Gastrocnemius medialis (tissue), 4 donors: ENCODE measurements around the gene PIK3R1. TPM values are rescaled to one million over a fixed set of nuclear protein-coding genes. Genes with fewer than 3 reads are reported as not detected.
"Not testable (repeated sequence)": the region's sequence is repeated elsewhere in the genome, so short reads cannot be mapped to it uniquely, and the experiment has no call there.

Experiments used
- ATAC-seq, 2 donors: fragments of 150-250 bp; one replicate each; pipeline ENCODE4 v1.9.1; 2016
- DNase-seq, 2 donors: peaks; one replicate each; pipeline ENCODE4 v3.0.0-alpha.2; 2019
- H3K27ac ChIP-seq, 4 donors: fragments of 200-600 bp; sonication (generic); 1 replicate in 1 of 4; 2 replicates in 3 of 4; pipeline ENCODE4 v1.5.1; 2016 to 2018; ENCODE audit warnings: mild to moderate bottlenecking in 2 of 4, moderate library complexity in 1 of 4
- H3K27me3 ChIP-seq, 3 donors: fragments of 200-600 bp; sonication (generic) in 2 of 3; 1 replicate in 1 of 3; 2 replicates in 2 of 3; pipeline versions ENCODE4 v1.5.1 to v1.6.0; 2016 to 2019; ENCODE audit warnings: mild to moderate bottlenecking in 1 of 3, moderate library complexity in 1 of 3
- H3K36me3 ChIP-seq, 2 donors: fragments of 200-600 bp; sonication (generic) in 1 of 2; one replicate each; pipeline ENCODE4 v1.5.1; 2017 to 2018
- H3K4me1 ChIP-seq, 2 donors: fragments of 200-600 bp; sonication (generic) in 1 of 2; one replicate each; pipeline ENCODE4 v1.5.1; 2016 to 2017; ENCODE audit warnings: mild to moderate bottlenecking in 2 of 2
- H3K4me3 ChIP-seq, 4 donors: fragments of 200-600 bp; sonication (generic) in 3 of 4; 1 replicate in 1 of 4; 2 replicates in 3 of 4; pipeline ENCODE4 v1.5.1; 2016 to 2019; ENCODE audit warnings: mild to moderate bottlenecking in 2 of 4
- H3K9me3 ChIP-seq, 3 donors: fragments of 200-600 bp; sonication (generic) in 2 of 3; 1 replicate in 1 of 3; 2 replicates in 2 of 3; pipeline ENCODE4 v1.5.1; 2016 to 2019
- CTCF ChIP-seq, 5 experiments: fragments of 450-650 bp in 3 of 5; fragments of 200-600 bp in 2 of 5; sonication (generic) in 2 of 5; IDR thresholded peaks in 4 of 5; conservative IDR thresholded peaks in 1 of 5; 1 replicate in 4 of 5; 2 replicates in 1 of 5; pipeline ENCODE4 v1.5.1; 2016 to 2019; ENCODE audit warnings: antibody characterized with exemption in 5 of 5, mild to moderate bottlenecking in 3 of 5, moderate library complexity in 3 of 5
- POLR2A ChIP-seq, 2 donors: fragments of 450-650 bp; IDR thresholded peaks; one replicate each; pipeline ENCODE4 v1.6.1; 2017; ENCODE audit warnings: antibody characterized with exemption in 2 of 2, mild to moderate bottlenecking in 2 of 2, moderate library complexity in 2 of 2
- in situ Hi-C, 4 donors: fragments of 200-750 bp; cut with MboI; loops; one replicate each; pipeline versions ENCODE4 v1.15.0 to v1.8.0; 2017; ENCODE audit warnings: low sequenced_read_pairs in 4 of 4
- intact Hi-C: fragments of 100-400 bp; cut with DNase I; formaldehyde crosslinking; loops from one replicate; pipeline ENCODE4 v1.15.1; 2023; ENCODE audit warnings: low total_unique reads
- total RNA-seq, 4 donors: library from RNA; depleted of rRNA; stranded (reverse); fragments of >200 nt; gene quantifications; one replicate each; pipeline versions ENCODE4 v1.1.0 to v1.2.3, GENCODE V29; 2016

Gene PIK3R1
- total RNA-seq, 4 donors from 2014 or later: 87.2 to 129 (median 100) TPM

- no peaks in the 10 kb centered on the region for H3K9me3 ChIP-seq
- TF ChIP-seq POLR2A (IDR thresholded peaks at IDR 0.05) (no peak), CTCF (IDR thresholded peaks at IDR 0.05 in 4 of 5, conservative IDR thresholded peaks at IDR 0.05 in 1 of 5) (no peak)
- peaks cover 0 to 14% of the 10 kb centered on the region in 2 donors for H3K36me3 ChIP-seq
- in situ Hi-C loops (no loop called here), intact Hi-C loops (no loop called here)
- ATAC-seq: no peak
- no peak for DNase-seq
- H3K27me3 ChIP-seq: no peaks in the 10 kb centered on the region
- H3K4me1 ChIP-seq: peaks cover 64 to 92% of the 10 kb centered on the region in 2 donors
- H3K4me3 ChIP-seq: no peak overlapping the region
- no peak overlapping the region for H3K27ac ChIP-seq
Measured at GRCh38 chr5:68232277-68232676, 16.7 kb downstream of the PIK3R1 start.

- Histone ChIP-seq H3K4me3 (no peak overlapping the region), H3K27ac (no peak overlapping the region), H3K4me1 (peaks cover 70 to 93% of the 10 kb centered on the region in 2 donors), H3K36me3 (peaks cover 0 to 6% of the 10 kb centered on the region in 2 donors), H3K27me3 (no peaks in the 10 kb centered on the region), H3K9me3 (no peaks in the 10 kb centered on the region)
- ATAC-seq (no peak), DNase-seq (no peak)
- in situ Hi-C loops: no loop called here
- intact Hi-C loops: no loop called here
- no peak for TF ChIP-seq CTCF (IDR thresholded peaks at IDR 0.05 in 4 of 5, conservative IDR thresholded peaks at IDR 0.05 in 1 of 5)
- no peak for TF ChIP-seq POLR2A (IDR thresholded peaks at IDR 0.05)
Measured at GRCh38 chr5:68233075-68233474, 17.5 kb downstream of the PIK3R1 start.

- H3K4me3 ChIP-seq, H3K36me3 ChIP-seq, intact Hi-C loops, H3K27ac ChIP-seq, in situ Hi-C loops, H3K9me3 ChIP-seq, ATAC-seq, DNase-seq, H3K27me3 ChIP-seq: not testable (repeated sequence)
- H3K4me1 ChIP-seq: peaks cover 78 to 94% of the 10 kb centered on the region in 2 donors
Measured at GRCh38 chr5:68235229-68235628, 19.7 kb downstream of the PIK3R1 start.

GRCh38 chr5:68237715-68238114 lies 22.2 kb downstream of the PIK3R1 start:
- H3K27me3 ChIP-seq: no peaks in the 10 kb centered on the region
- intact Hi-C loops: no loop called here

GRCh38 chr5:68239487-68239886 lies 23.9 kb downstream of the PIK3R1 start:
- no peaks in the 10 kb centered on the region for H3K9me3 ChIP-seq
- H3K4me3 ChIP-seq: peak overlapping the region in 1 of 4 donors; percentile 24
- peaks cover 76 to 84% of the 10 kb centered on the region in 2 donors for H3K4me1 ChIP-seq
- TF ChIP-seq POLR2A (IDR thresholded peaks at IDR 0.05) (peak in 1 of 2 donors; percentile 16), CTCF (IDR thresholded peaks at IDR 0.05 in 4 of 5, conservative IDR thresholded peaks at IDR 0.05 in 1 of 5) (no peak)
- H3K27ac ChIP-seq: peak overlapping the region; percentile 46 to 69 (median 62)
- peak; percentile 51 to 64 for ATAC-seq
- intact Hi-C loops (no loop called here), in situ Hi-C loops (no loop called here)
- H3K27me3 ChIP-seq: no peaks in the 10 kb centered on the region
- DNase-seq: peak; percentile 67 to 72
- H3K36me3 ChIP-seq: no peaks in the 10 kb centered on the region

More at GRCh38 chr5:68237715-68238114, 22.2 kb downstream of the PIK3R1 start:
- in situ Hi-C loops: no loop called here
- Histone ChIP-seq H3K9me3 (no peaks in the 10 kb centered on the region), H3K36me3 (no peaks in the 10 kb centered on the region), H3K27ac (peak overlapping the region; percentile 38 to 69 (median 55)), H3K4me3 (no peak overlapping the region), H3K4me1 (peaks cover 79 to 89% of the 10 kb centered on the region in 2 donors)
- no peak for ATAC-seq
- DNase-seq: no peak
- TF ChIP-seq POLR2A (IDR thresholded peaks at IDR 0.05) (no peak), CTCF (IDR thresholded peaks at IDR 0.05 in 4 of 5, conservative IDR thresholded peaks at IDR 0.05 in 1 of 5) (no peak)
